GM23338 (cell line): Measurements from ENCODE around the gene SERTAD3. TPM values are rescaled to one million over a fixed set of nuclear protein-coding genes. Genes with fewer than 3 reads are reported as not detected.

Experiments used
- ATAC-seq: fragments of 200-7000 bp; cut with Tn5 transposase; 3 replicates; pipeline ENCODE4 v1.9.1; 2020
- DNase-seq: peaks from one replicate; pipeline ENCODE4 v3.0.0-alpha.2; 2015; ENCODE audit warnings: low spot score
- H2AFZ ChIP-seq: fragments of 200-600 bp; sonication (generic); 2 replicates; pipeline ENCODE4 v1.8.0; 2016; ENCODE audit warnings: antibody characterized with exemption, mild to moderate bottlenecking, moderate library complexity
- H3F3A ChIP-seq: fragments of 200-600 bp; sonication (generic); replicated peaks from 2 replicates; pipeline ENCODE4 v1.8.0; 2017; ENCODE audit warnings: antibody characterized with exemption, mixed run types, low read depth
- H3K27ac ChIP-seq: fragments of 200-600 bp; sonication (generic); 2 replicates; pipeline ENCODE4 v1.6.1; 2016; ENCODE audit warnings: low read depth
- H3K27me3 ChIP-seq: fragments of 200-600 bp; sonication (generic); 2 replicates; pipeline ENCODE4 v1.8.0; 2016; ENCODE audit warnings: mild to moderate bottlenecking, mixed run types, moderate library complexity; ENCODE audit not compliant: insufficient read depth
- H3K36me3 ChIP-seq: fragments of 200-600 bp; sonication (generic); 2 replicates; pipeline ENCODE4 v1.8.0; 2016; ENCODE audit warnings: mild to moderate bottlenecking; ENCODE audit not compliant: insufficient read depth
- H3K4me1 ChIP-seq: fragments of 200-600 bp; sonication (generic); 2 replicates; pipeline ENCODE4 v1.8.0; 2016; ENCODE audit warnings: mild to moderate bottlenecking, moderate library complexity; ENCODE audit not compliant: insufficient read depth
- H3K4me2 ChIP-seq: fragments of 200-600 bp; sonication (generic); 2 replicates; pipeline ENCODE4 v1.7.1; 2017; ENCODE audit warnings: mixed run types
- H3K4me3 ChIP-seq: fragments of 200-600 bp; sonication (generic); 2 replicates; pipeline ENCODE4 v1.6.1; 2016; ENCODE audit warnings: mixed run types
- H3K79me2 ChIP-seq: fragments of 200-600 bp; sonication (generic); replicated peaks from 2 replicates; pipeline ENCODE4 v1.8.0; 2017; ENCODE audit warnings: mild to moderate bottlenecking; ENCODE audit not compliant: insufficient read depth
- H3K9me2 ChIP-seq: fragments of 200-600 bp; sonication (generic); 2 replicates; pipeline ENCODE4 v1.8.0; 2017; ENCODE audit not compliant: insufficient read depth
- H4K20me1 ChIP-seq: fragments of 200-600 bp; sonication (generic); replicated peaks from 2 replicates; pipeline ENCODE4 v1.8.0; 2017; ENCODE audit warnings: mild to moderate bottlenecking; ENCODE audit not compliant: insufficient read depth
- H3K27ac Mint-ChIP-seq: 2 replicates; pipeline ENCODE4 v1.8.0; 2020; ENCODE audit warnings: inconsistent platforms, mild to moderate bottlenecking, moderate library complexity, mixed read lengths
- H3K27me3 Mint-ChIP-seq: 3 replicates; pipeline ENCODE4 v1.8.0; 2022; ENCODE audit warnings: low read depth, mild to moderate bottlenecking, moderate library complexity, mixed read lengths, inconsistent platforms; ENCODE audit not compliant: insufficient read depth, poor library complexity
- H3K36me3 Mint-ChIP-seq: 3 replicates; pipeline ENCODE4 v1.8.0; 2021; ENCODE audit warnings: low read depth, mild to moderate bottlenecking, inconsistent platforms, moderate library complexity, mixed read lengths
- H3K4me1 Mint-ChIP-seq: 3 replicates; pipeline ENCODE4 v1.8.0; 2020; ENCODE audit warnings: mild to moderate bottlenecking, inconsistent platforms, mixed read lengths
- H3K4me3 Mint-ChIP-seq: 3 replicates; pipeline ENCODE4 v1.8.0; 2021; ENCODE audit warnings: moderate library complexity, mild to moderate bottlenecking, inconsistent platforms, mixed read lengths
- H3K9me3 Mint-ChIP-seq: 3 replicates; pipeline ENCODE4 v1.8.0; 2020; ENCODE audit warnings: moderate library complexity, mild to moderate bottlenecking, inconsistent platforms, mixed read lengths
- CREB1 ChIP-seq: fragments of 250-450 bp; sonication (Bioruptor Pico); IDR thresholded peaks from 2 replicates; pipeline ENCODE4 v1.5.0; 2020; ENCODE audit warnings: low read depth, mild to moderate bottlenecking, moderate library complexity
- EZH2 ChIP-seq: fragments of 200-600 bp; sonication (generic); IDR thresholded peaks from one replicate; pipeline ENCODE4 v1.8.0; 2017; ENCODE audit warnings: antibody characterized with exemption, mild to moderate bottlenecking, low read depth; ENCODE audit not compliant: unreplicated experiment
- JUNB ChIP-seq: IDR thresholded peaks from one replicate; pipeline ENCODE4 v1.6.1; 2016; ENCODE audit warnings: antibody characterized with exemption; ENCODE audit not compliant: unreplicated experiment
- NANOG ChIP-seq: IDR thresholded peaks from 2 replicates; pipeline ENCODE4 v1.6.1; 2016; ENCODE audit warnings: antibody characterized with exemption, borderline replicate concordance
- POLR2AphosphoS5 ChIP-seq: IDR thresholded peaks from 2 replicates; pipeline ENCODE4 v1.6.1; 2016; ENCODE audit warnings: antibody characterized with exemption, low read depth
- STAT1 ChIP-seq: IDR thresholded peaks from one replicate; pipeline ENCODE4 v1.6.1; 2016; ENCODE audit warnings: antibody characterized with exemption; ENCODE audit not compliant: unreplicated experiment
- ZNF114 ChIP-seq: fragments of 250-450 bp; sonication (Bioruptor Pico); IDR thresholded peaks from 2 replicates; pipeline ENCODE4 v1.5.0; 2020; ENCODE audit warnings: mild to moderate bottlenecking, moderate library complexity
- ZNF331 ChIP-seq: fragments of 250-450 bp; sonication (Bioruptor Pico); IDR thresholded peaks from 2 replicates; pipeline ENCODE4 v1.5.0; 2020; ENCODE audit warnings: low read depth, mild to moderate bottlenecking, moderate library complexity
- polyA plus RNA-seq: library from polyadenylated mRNA; unstranded; fragments of >200 nt; fragmentation: Nextera tagmentation; extraction: Ambion mirVana; gene quantifications from 2 replicates; pipeline ENCODE4 v1.2.1, GENCODE V29; 2016
- total RNA-seq: library from RNA; depleted of rRNA; stranded (reverse); fragments of >200 nt; shearing (Covaris generic); gene quantifications from 2 replicates; pipeline ENCODE4 v1.2.3, GENCODE V29; 2014
- TF ChIP-seq, protein P1 (sequence below), 2 experiments: fragments of 200-600 bp in 1 of 2; sonication (generic) in 1 of 2; conservative IDR thresholded peaks; 2 replicates each; pipeline versions ENCODE4 v1.5.1 to v1.6.1; 2016 to 2017; ENCODE audit warnings: antibody characterized with exemption in 2 of 2, low read depth in 2 of 2, mild to moderate bottlenecking in 2 of 2, moderate library complexity in 1 of 2
- TF ChIP-seq, protein P2 (sequence below): IDR thresholded peaks from 2 replicates; pipeline ENCODE4 v1.6.1; 2016; ENCODE audit warnings: antibody characterized with exemption
- TF ChIP-seq, protein P3 (sequence below): fragments of 250-450 bp; sonication (Bioruptor Pico); IDR thresholded peaks from 2 replicates; pipeline ENCODE4 v1.5.0; 2020; ENCODE audit warnings: mild to moderate bottlenecking, moderate library complexity

SERTAD3 gene
- total and polyA plus RNA-seq, 2 experiments from 2014 or later: 15.4 to 24.1 TPM

DNA sequence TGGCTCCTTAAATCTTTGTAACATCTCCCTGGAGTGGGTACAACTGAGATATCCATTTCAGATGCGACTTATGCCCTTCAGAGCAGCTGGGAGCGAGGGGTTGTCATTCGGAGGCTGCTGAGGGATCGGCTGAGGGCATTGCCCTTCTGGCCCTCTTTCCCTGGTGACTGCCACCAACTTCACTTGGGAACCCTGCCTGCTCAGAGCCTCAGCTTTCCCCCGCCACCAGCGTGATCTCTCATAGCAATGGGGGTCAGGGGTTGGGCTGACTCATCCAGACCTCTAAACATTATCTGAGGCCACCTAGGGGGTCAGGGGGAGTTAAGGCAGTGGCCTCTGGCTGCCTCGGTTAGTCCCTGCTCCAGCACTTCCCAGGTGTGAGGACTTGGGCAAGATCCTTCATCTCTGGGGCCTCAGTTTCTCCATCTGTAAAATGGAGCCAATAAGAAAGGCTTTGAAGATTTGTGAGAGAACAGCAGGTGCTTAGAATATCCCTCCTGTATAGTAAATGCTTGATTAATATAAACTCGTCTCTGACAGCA, 32.1 kb downstream of the SERTAD3 start (continued):
- TF ChIP-seq POLR2AphosphoS5 (no peak), ZNF331 (CRISPR knock-in tag) (no peak), STAT1 (no peak)

DNA sequence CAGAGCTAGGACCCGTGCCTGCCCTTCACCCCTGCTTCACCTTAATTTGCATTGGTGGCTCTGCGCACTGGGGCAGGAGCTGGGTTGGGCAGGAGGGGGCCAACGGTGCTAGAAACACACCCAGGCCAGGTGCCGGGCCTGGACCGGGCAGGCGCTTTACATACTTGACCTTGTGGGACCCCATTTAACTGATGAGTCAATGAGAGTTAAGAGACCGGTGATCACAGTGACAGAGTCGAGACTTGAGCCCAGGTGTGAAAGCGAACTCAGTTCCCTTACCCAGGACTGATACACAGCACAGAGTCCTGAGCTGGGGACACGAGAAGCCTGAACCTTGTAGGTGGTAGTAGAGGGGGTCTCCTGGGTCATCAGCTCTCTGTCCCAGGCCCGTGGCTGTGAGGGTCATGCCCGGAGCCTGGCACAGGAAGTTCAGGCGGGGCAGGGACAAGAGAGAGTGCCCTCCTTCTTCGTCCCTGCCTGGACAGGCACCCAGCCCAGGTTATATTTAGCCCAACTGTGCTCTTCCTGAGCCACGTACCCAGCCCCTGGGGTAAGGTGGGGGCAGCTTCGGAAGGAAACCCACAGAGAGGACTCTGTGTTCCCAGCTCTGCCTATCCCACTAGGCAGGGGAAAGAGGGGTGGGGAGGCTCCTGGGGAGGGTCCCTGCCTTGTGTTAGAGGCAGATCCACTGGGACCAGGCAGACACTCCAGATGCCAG, 32.9 kb downstream of the SERTAD3 start:
- no peaks in the 10 kb centered on the region for H3K36me3 Mint-ChIP-seq
- Histone ChIP-seq H3K4me1 (peaks cover 25% of the 10 kb centered on the region), H3K79me2 (no peaks in the 10 kb centered on the region), H3K36me3 (no peaks in the 10 kb centered on the region), H3K27me3 (no peaks in the 10 kb centered on the region), H3K9me2 (no peaks in the 10 kb centered on the region), H2AFZ (0 out of 2 replicates have a peak overlapping the region, but pooled peaks have one; percentile 10), H3F3A (0 out of 2 replicates have a peak, but pooled peaks cover 3% of the 10 kb centered on the region), H4K20me1 (no peaks in the 10 kb centered on the region), H3K4me2 (no peak overlapping the region), H3K4me3 (no peak overlapping the region), H3K27ac (no peak overlapping the region; the same call in 1 of the 2 replicates)
- no peak overlapping the region for H3K27ac Mint-ChIP-seq
- H3K4me3 Mint-ChIP-seq: no peak overlapping the region; the same call in 2 of the 3 replicates
- no peaks in the 10 kb centered on the region for H3K9me3 Mint-ChIP-seq
- no peak for DNase-seq
- H3K27me3 Mint-ChIP-seq: peaks cover 4% of the 10 kb centered on the region
- H3K4me1 Mint-ChIP-seq: peaks cover 31% of the 10 kb centered on the region
- no peak for ATAC-seq
- TF ChIP-seq, protein P1, sequence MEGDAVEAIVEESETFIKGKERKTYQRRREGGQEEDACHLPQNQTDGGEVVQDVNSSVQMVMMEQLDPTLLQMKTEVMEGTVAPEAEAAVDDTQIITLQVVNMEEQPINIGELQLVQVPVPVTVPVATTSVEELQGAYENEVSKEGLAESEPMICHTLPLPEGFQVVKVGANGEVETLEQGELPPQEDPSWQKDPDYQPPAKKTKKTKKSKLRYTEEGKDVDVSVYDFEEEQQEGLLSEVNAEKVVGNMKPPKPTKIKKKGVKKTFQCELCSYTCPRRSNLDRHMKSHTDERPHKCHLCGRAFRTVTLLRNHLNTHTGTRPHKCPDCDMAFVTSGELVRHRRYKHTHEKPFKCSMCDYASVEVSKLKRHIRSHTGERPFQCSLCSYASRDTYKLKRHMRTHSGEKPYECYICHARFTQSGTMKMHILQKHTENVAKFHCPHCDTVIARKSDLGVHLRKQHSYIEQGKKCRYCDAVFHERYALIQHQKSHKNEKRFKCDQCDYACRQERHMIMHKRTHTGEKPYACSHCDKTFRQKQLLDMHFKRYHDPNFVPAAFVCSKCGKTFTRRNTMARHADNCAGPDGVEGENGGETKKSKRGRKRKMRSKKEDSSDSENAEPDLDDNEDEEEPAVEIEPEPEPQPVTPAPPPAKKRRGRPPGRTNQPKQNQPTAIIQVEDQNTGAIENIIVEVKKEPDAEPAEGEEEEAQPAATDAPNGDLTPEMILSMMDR (conservative IDR thresholded peaks at IDR 0.05; ENCODE audit: low read depth in 2 of 2): no peak
- TF ChIP-seq POLR2AphosphoS5 (no peak), JUNB (no peak), STAT1 (no peak), CREB1 (CRISPR knock-in tag) (no peak), ZNF114 (no peak), NANOG (no peak), ZNF331 (CRISPR knock-in tag) (no peak), EZH2 (no peak)
- TF ChIP-seq, protein P2, sequence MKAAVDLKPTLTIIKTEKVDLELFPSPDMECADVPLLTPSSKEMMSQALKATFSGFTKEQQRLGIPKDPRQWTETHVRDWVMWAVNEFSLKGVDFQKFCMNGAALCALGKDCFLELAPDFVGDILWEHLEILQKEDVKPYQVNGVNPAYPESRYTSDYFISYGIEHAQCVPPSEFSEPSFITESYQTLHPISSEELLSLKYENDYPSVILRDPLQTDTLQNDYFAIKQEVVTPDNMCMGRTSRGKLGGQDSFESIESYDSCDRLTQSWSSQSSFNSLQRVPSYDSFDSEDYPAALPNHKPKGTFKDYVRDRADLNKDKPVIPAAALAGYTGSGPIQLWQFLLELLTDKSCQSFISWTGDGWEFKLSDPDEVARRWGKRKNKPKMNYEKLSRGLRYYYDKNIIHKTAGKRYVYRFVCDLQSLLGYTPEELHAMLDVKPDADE: no peak
- TF ChIP-seq, protein P3, sequence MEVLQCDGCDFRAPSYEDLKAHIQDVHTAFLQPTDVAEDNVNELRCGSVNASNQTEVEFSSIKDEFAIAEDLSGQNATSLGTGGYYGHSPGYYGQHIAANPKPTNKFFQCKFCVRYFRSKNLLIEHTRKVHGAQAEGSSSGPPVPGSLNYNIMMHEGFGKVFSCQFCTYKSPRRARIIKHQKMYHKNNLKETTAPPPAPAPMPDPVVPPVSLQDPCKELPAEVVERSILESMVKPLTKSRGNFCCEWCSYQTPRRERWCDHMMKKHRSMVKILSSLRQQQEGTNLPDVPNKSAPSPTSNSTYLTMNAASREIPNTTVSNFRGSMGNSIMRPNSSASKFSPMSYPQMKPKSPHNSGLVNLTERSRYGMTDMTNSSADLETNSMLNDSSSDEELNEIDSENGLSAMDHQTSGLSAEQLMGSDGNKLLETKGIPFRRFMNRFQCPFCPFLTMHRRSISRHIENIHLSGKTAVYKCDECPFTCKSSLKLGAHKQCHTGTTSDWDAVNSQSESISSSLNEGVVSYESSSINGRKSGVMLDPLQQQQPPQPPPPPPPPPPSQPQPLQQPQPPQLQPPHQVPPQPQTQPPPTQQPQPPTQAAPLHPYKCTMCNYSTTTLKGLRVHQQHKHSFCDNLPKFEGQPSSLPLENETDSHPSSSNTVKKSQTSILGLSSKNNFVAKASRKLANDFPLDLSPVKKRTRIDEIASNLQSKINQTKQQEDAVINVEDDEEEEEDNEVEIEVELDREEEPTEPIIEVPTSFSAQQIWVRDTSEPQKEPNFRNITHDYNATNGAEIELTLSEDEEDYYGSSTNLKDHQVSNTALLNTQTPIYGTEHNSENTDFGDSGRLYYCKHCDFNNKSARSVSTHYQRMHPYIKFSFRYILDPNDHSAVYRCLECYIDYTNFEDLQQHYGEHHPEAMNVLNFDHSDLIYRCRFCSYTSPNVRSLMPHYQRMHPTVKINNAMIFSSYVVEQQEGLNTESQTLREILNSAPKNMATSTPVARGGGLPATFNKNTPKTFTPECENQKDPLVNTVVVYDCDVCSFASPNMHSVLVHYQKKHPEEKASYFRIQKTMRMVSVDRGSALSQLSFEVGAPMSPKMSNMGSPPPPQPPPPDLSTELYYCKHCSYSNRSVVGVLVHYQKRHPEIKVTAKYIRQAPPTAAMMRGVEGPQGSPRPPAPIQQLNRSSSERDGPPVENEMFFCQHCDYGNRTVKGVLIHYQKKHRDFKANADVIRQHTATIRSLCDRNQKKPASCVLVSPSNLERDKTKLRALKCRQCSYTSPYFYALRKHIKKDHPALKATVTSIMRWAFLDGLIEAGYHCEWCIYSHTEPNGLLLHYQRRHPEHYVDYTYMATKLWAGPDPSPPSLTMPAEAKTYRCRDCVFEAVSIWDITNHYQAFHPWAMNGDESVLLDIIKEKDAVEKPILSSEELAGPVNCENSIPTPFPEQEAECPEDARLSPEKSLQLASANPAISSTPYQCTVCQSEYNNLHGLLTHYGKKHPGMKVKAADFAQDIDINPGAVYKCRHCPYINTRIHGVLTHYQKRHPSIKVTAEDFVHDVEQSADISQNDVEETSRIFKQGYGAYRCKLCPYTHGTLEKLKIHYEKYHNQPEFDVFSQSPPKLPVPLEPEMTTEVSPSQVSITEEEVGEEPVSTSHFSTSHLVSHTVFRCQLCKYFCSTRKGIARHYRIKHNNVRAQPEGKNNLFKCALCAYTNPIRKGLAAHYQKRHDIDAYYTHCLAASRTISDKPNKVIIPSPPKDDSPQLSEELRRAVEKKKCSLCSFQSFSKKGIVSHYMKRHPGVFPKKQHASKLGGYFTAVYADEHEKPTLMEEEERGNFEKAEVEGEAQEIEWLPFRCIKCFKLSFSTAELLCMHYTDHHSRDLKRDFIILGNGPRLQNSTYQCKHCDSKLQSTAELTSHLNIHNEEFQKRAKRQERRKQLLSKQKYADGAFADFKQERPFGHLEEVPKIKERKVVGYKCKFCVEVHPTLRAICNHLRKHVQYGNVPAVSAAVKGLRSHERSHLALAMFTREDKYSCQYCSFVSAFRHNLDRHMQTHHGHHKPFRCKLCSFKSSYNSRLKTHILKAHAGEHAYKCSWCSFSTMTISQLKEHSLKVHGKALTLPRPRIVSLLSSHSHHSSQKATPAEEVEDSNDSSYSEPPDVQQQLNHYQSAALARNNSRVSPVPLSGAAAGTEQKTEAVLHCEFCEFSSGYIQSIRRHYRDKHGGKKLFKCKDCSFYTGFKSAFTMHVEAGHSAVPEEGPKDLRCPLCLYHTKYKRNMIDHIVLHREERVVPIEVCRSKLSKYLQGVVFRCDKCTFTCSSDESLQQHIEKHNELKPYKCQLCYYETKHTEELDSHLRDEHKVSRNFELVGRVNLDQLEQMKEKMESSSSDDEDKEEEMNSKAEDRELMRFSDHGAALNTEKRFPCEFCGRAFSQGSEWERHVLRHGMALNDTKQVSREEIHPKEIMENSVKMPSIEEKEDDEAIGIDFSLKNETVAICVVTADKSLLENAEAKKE (CRISPR knock-in tag): no peak
